ENCODE data around the gene ZBTB44.

GRCh38 chr11:130198964-130199363, 115.8 kb downstream of the ZBTB44 start:
- TF ChIP-seq CTCF (IDR thresholded peaks at IDR 0.05; ENCODE audit: low read depth, low read length, missing input control) (no peak), EGR1 (IDR thresholded peaks at IDR 0.05; ENCODE audit: low read depth in 2 of 2) (no peak)
